AG04449 (cell line): ENCODE measurements around the gene HERC5.

Experiments used
- CTCF ChIA-PET: fragments of 350-600 bp; formaldehyde crosslinking; extraction: SDS; loops from one replicate; lab custom pipeline; 2021; ENCODE audit warnings: antibody characterized with exemption; lab: Yijun Ruan, JAX
- POLR2A ChIA-PET: fragments of 400-600, 350-600 bp; formaldehyde crosslinking; extraction: SDS; loops from one replicate; lab custom pipeline; 2020; ENCODE audit warnings: antibody characterized with exemption, inconsistent platforms; lab: Yijun Ruan, JAX
- DNase-seq: peaks from one replicate; pipeline ENCODE4 v3.0.0-alpha.2; 2010; ENCODE audit warnings: low read depth, low spot score
- H3K4me3 ChIP-seq: 2 replicates; pipeline ENCODE4 v1.5.1; 2011; ENCODE audit warnings: low read depth, mild to moderate bottlenecking, control low read depth, low read length
- CTCF ChIP-seq: IDR thresholded peaks from one replicate; pipeline ENCODE4 v1.5.1; 2011; ENCODE audit warnings: mild to moderate bottlenecking, moderate library complexity, low read length, control low read depth, inconsistent platforms; ENCODE audit not compliant: insufficient read depth; ENCODE audit errors: missing control alignments

Gene HERC5

GRCh38 chr4:88528861-88529260 lies 71.9 kb downstream of the HERC5 start:
- H3K4me3 ChIP-seq, result no peak overlapping the region
- TF ChIP-seq CTCF, result no peak
- DNase-seq, result no peak
- ChIA-PET CTCF (interaction anchor here (0.9 to 4.8 kb wide), 17 partner anchors 11 to 500 kb away, joined by 3 to 42 read pairs (median 6); partner anchors contain the start of gene NAP1L5), POLR2A (no interaction called here)

GRCh38 chr4:88531549-88531948 lies 74.6 kb downstream of the HERC5 start:
- no peak overlapping the region for H3K4me3 ChIP-seq
- CTCF ChIA-PET, result interaction anchor here (0.8 to 4.8 kb wide), 15 partner anchors 9 to 493 kb away, joined by 3 to 27 read pairs (median 6); no protein-coding TSS in a partner anchor
- no peak for DNase-seq
- no peak for TF ChIP-seq CTCF
- POLR2A ChIA-PET, result no interaction called here

GRCh38 chr4:88533088-88533790 lies 76.3 kb downstream of the HERC5 start:
- H3K4me3 ChIP-seq, result no peak overlapping the region
- ChIA-PET POLR2A (no interaction called here), CTCF (interaction anchor here (0.7 to 4.8 kb wide), 6 partner anchors 36 to 490 kb away, joined by 3 to 27 read pairs (median 4); no protein-coding TSS in a partner anchor)
- no peak for DNase-seq
- TF ChIP-seq CTCF, result no peak

GRCh38 chr4:88533937-88534750 lies 77.2 kb downstream of the HERC5 start:
- ChIA-PET CTCF (interaction anchor here (0.7 to 4.8 kb wide), 7 partner anchors 35 to 489 kb away, joined by 3 to 27 read pairs (median 3); no protein-coding TSS in a partner anchor), POLR2A (no interaction called here)
- no peak overlapping the region for H3K4me3 ChIP-seq
- DNase-seq, result peak; percentile 77
- TF ChIP-seq CTCF, result no peak

- DNase-seq, result no peak
- ChIA-PET CTCF (interaction anchor here (1.0 to 2.8 kb wide), 5 partner anchors 118 to 171 kb away, joined by 3 to 13 read pairs (median 6); no protein-coding TSS in a partner anchor), POLR2A (no interaction called here)
- no peak overlapping the region for H3K4me3 ChIP-seq
- TF ChIP-seq CTCF, result no peak
Measured at GRCh38 chr4:88535090-88535755, 78.3 kb downstream of the HERC5 start.
